ENCODE data around the gene MRPL2.
"Not testable (repeated sequence)": the region's sequence is repeated elsewhere in the genome, so short reads cannot be mapped to it uniquely, and the experiment has no call there.

Gene MRPL2

DNA sequence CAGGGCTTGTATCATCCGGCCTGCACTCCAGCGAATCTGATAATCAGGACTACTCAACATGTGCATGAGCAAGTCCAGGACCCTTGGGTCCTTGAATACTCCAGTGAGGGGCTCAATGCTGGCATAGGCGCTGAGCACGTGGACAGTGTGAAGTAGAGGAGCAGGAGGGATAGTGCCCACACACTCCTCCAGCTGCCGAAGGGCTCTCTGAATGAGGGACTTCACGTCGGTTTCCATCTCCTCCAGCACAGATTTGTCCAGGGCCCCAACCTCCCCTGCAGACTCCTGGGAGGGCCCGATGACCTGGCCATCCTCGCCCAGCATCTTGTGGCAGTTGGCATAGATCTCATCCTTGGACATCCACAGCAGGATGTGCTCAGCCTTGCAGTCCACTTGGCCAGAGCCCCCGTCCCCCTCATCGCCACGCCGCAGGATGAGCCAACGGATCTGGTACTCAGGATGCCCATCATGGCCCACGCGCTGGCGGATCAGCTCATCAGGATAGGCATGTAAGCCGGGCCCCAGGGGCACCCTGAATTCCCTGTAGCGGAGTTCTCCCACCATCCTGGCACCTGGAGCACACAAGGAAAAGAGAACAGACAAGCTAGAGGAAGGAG lies 6.9 kb downstream of the MRPL2 start:
- no peak for DNase-seq

DNA sequence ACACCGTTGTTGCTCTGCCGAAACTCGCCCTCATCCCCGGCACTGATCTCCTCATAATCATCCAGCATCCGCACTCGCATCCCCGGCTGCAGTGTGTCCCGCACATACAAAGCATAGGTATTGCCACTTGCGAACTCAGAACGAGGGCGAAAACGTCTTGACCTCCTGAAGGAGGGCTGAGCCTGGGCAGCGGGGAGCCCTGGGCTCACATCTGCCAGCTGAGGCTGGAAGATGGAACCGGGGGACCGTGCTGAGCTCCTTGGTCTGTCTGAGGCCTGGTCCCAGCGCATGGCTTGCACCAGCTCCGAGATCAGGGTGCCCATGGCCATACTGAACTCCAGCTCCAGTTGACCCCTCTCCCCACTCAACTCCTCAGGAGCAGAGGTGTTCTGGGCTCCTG lies 8.3 kb downstream of the MRPL2 start:
- no peak for DNase-seq

DNA sequence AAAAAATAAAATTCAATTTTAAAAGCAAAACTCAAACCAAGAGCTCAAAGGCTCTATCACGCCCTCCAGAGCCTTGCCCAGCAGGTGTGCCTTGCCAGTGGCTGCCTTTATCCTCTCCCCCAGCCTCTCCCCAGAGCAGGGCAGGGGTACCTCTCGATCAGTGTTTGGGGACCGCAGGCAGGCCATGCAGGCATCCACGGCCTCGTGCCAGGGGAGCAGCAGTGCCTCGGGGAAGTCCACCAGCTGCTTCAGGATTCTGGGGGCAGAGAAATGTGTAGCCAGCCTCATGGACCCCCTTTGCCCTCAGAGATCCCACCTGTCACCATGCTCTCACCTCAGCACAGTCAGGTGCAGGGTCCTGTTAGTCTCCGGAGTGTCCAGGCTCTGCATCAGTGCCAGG lies 11.2 kb downstream of the MRPL2 start:
- DNase-seq = no peak

DNA sequence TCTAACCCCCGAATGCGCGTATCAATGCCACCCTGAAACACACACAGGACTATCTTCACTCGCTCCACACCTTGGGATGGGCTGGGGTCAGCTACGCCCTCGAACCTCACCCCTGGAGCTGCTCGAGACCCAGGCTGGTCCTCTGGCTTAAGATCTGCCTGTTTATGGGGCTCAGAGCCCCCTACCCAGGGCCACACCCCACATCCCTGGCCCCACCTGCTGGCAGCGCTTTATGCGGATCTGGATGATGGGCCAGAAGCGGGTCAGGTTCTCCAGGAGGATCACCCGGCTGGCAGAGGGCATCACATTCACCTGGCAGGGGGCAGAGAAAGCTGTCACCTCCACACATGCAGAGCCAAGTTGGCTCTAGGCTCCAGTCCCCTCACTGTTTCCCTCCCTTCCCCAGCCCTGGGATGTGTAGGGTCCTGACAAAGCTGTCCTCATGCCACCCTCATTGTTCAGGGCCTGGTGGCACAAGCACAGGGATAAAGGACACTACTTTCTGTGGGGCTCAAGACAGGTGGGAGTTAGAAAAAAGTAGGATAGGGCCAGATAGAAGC lies 13.8 kb downstream of the MRPL2 start:
- DNase-seq = no peak

DNA sequence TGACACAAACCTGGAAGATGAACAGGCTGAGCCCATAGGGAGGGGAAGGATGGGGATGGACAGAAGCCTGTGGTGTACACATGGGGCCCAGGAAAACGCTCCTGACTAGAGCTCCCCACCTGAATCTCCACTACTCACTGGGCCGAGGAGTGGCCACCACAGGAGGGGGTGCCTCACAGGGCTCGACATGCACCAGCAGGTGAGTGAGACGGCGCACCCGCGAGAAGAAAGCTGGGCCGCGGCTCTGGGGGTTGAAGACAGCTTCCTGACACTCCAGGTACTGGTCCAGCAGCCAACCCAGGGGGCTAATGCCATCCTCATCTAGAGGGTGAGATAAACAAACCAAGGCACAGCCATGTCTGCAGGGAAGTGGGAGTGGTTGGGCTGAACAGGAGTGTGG lies 15.9 kb downstream of the MRPL2 start:
- no peak for DNase-seq

DNA sequence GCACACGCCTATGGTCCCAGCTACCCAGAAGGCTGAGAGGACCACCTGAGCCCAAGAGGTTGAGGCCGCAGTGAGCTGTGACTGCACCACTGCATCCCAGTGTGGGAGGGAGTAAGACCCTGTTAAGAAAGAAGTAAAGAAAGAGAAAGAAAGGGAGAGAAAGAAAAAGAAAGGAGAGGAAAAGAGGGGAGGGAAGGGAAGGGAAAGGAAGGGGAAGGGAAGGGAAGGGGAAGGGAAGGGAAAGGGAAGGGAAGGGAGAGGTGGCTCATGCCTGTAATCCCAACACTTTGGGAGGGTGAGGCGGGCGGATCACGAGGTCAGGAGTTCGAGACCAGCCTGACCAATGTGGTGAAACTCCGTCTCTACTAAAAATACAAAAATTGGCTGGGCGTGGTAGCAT lies 17.8 kb downstream of the MRPL2 start:
- not testable (repeated sequence) for DNase-seq

DNA sequence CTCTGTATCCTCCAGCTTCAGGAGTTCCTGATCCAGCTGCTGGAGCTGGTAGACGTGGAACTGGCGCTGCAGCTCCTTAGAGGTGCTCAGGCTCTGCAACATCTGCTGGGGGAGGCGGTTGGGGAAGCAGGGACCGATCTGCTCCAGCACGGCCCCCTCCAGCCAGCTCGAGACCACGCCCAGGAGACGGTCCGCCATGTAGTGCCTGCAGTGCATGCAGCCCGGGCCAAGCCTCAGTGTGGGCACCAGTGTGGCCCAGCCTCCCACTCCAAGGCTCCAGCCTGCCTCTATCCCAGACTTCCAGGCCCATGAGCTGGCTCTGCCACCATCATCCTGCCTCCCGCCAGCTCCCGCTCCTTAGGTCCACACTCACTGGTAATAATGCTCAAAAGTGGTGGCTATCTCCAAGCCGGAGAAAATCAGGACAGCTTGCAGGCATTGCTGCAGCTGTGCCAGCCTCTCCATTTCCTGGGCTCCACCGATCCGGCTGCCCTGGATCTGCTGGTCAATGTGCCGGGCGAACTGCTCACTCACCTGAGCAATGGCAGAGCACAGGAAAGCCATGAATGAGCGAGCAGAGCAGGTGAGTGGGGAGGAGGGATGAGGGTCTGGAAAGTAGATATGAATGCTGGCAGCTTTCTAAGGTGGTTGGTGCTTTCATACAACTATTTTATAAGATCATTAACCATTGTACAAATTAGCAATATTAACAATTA lies 18.5 kb downstream of the MRPL2 start:
- no peak for DNase-seq

DNA sequence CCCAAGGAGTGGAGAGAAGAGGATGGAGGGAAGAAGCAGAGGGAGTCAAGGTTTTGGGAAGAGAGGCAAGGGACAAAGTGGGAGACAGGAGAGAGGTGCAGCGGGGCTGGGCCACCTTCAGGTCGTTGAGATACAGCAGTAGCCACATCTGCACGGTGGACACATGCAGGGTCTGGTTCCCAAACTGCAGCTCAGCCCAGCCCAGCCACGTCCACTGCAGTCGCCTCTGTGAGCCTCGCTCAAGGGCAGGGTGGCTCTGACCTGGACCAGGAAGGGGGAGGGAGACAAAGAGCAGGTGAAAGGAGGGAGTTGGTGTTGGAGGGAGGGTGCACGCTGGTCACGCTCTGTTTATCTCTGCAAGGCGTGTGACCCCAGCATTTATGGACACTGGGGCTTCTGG lies 20.5 kb downstream of the MRPL2 start:
- DNase-seq = no peak

DNA sequence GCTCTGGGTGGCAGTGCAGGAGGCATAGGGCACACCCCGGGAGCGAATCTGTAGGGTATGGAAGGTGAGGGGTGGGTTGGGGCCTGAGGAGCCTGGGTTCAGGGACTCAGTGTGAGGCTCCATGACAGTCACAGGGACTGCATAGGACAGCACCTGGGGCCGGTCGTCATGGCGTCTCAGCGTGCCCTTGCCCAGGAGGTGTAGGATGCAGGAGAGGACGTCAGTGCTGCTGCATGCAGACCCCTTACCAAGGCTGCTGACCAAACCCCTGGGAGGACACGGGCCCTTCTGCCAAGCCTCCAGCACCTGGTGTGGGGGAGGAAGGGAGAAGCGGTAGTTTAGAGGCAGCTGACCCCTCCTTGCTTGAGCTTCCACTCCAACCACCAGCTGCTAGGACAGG lies 21.5 kb downstream of the MRPL2 start:
- no peak for DNase-seq

DNA sequence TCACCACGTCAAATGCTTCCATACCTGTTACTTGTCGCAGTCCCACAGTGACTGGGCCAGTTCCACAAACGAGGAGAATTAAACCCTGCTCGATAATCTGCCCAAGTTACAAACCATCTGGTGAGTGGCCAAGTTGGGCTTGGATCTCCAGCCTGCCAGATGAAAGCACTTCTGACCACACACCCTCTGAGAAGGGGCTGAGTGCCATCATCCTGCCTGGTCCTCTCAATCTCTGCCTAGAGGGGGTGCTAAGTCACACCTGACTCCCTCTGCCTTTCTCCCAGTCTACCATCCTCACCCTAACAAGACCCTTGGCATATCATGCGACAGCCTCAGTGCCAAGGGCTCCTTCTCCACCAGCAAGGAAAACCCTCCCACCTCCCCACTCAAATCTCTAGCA lies 22.0 kb downstream of the MRPL2 start:
- no peak for DNase-seq

DNA sequence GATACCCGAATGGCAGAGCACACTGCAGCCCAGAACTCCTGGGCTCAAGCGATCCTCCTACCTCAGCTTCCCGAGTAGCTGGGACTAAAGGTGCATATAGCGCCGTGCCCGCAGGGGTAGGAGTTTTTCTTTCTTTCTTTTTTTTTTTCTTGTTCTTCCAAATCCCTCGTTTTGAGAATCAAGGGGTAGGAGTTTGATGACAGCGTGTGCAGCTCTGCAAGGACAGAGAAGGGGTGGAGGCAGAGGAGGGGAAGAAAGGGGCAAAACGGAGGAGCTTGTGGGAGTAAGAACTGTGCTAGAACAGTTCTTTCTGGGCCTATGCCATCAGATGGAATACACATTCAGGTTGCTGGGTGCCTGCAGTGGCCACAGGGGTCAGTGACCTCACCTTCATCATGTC lies 22.5 kb downstream of the MRPL2 start:
- no peak for DNase-seq

DNA sequence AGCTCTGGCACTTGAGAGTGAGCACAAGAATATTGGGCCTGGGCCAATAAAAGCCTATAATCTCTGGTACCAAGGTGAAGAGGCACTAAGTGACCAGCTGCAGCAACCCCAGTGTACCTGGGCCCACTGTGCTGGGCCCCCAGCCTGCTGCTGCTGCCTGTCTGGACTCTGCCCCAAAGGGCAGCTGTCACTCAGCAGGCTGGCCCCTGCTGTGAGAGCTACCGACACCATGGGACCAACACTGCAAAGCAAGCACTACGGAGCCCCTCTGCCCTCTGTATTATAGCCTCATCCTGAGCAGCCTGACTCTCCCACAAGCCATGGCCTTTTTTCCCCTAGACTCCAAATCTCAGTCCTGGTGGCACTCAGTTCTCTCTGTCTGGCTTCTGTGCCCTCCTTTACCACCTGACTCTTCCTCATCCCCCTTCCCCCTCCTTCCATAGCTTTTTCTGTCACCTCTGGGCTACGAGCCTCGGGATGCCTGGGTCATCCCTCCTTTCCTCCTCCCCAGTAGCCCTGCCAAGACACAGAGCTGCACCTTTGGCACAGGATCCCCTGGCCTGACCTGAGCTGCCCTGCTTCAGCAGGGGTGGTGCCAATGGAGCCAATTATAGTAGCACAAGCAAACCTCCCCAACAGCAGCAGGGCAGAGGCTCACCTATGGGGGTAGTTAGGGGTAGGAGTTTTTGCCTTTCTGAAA lies 23.6 kb downstream of the MRPL2 start:
- DNase-seq = no peak

DNA sequence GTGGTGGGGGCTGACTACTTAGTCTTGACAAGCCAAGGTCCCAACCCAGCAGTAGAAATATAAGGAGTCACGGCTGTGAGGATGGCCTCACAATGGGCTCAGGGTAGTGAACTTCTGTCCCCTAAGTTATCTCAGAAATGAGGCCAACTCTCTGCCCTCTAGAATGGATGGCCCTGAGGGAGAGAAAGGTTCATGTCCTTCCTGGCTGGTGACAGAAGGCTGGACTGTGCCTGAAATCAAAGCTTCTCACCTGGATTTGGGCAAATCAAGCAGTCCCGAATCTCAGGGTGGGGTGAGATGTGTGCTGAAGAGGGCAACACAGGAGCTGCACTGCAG lies 25.1 kb downstream of the MRPL2 start:
- no peak for DNase-seq

DNA sequence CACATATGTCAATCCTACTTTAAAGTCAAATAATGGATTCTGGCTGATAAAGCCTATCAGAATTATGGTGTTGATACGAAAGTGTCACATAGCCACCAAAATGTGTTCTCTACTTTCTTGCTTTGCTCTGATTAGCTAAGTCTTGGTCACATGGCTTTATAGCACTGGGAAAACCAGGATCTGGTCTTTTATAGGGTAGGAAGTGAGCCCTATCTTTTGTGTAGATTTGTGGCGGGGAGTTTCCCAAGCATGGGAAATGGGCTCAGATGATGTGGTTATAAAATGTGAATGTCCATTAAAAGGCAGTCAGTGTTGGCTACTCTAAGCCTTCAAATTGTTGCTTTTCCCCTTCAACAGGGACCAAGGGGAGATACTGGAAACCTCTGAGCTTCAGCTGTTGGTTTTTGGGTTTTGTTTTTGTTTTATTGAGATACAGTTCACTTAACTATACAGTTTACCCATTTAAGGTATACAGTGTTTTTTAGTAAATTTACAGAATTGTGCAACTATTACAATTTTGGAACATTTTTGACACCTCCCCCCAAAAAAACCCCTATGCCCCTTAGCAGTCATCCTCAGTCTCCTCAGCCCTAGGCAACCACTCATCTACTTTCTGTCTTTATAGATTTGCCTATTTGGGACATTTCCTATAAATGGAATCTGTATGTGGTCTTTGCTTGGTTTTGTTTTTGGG lies 25.6 kb downstream of the MRPL2 start:
- DNase-seq = no peak

DNA sequence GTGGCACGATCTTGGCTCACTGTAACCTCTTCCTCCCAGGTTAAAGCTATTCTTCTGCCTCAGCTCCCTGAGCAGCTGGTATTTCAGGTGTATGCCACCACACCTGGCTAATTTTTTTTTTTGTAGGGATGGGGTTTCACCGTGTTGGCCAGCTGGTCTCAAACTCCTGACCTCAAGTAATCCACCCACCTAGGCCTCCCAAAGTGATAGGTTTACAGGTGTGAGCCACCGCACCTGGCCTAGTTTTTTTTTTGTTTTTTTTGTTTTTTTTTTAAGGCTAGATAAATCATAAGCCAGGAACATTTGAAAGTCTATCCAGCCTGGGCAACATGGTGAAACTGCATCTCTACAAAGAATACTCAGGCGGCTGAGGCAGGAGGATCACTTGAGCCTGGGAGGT lies 26.9 kb downstream of the MRPL2 start:
- no peak for DNase-seq

DNA sequence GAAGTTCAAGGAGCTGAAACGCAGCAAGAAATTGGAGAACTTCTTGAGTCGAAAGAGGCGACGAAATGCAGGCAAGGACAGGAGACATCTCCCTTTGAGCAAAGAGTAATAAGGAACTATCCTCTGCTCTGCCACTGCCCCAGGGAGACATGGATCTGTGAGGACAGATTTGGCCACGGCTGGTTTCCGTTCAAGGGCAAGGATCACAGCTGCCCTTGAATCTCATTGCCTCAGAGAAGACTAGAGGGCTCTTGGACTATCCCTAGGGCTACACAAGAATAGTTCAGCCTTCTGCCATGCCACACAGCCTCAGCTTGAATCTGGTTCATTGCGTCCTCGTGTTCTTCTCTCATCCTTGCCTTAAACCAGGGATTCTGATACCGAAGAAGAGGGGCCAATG lies 30.1 kb downstream of the MRPL2 start:
- no peak for DNase-seq

DNA sequence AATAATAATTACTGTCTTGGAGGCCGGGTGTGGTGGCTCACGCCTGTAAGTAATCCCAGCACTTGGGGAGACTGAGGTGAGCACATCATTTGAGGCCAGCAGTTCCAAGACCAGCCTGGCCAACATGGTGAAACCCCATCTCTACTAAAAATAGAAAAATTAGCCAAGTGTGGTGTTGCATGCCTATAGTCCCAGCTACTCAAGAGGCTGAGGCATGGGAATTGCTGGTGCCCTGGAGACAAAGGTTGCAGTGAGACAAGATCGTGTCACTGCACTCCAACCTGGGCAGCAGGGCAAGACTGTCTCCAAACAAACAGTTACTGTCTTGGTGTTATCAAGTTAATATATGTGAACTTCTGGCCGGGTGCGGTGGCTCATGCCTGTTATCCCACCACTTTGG lies 32.9 kb downstream of the MRPL2 start:
- DNase-seq = no peak

DNA sequence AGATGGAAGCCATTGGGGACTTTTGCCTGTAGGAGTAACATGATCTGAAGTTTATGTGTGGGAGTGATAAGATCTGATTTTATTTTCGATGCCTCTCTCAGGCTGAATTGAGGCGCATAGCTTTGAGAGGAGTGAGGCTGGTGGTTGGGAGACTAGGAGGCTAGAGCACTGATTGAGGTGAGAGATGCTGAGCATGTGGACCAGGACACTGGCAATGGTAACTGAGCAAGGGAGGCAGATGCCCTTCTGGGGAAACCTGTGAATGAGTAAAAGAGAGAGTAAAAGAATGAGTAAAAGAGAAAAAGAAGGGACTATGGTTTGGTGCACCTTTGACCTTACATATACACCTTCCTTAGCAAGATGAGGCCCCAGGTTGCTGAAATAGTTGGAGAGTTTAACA lies 34.8 kb downstream of the MRPL2 start:
- DNase-seq = no peak

DNA sequence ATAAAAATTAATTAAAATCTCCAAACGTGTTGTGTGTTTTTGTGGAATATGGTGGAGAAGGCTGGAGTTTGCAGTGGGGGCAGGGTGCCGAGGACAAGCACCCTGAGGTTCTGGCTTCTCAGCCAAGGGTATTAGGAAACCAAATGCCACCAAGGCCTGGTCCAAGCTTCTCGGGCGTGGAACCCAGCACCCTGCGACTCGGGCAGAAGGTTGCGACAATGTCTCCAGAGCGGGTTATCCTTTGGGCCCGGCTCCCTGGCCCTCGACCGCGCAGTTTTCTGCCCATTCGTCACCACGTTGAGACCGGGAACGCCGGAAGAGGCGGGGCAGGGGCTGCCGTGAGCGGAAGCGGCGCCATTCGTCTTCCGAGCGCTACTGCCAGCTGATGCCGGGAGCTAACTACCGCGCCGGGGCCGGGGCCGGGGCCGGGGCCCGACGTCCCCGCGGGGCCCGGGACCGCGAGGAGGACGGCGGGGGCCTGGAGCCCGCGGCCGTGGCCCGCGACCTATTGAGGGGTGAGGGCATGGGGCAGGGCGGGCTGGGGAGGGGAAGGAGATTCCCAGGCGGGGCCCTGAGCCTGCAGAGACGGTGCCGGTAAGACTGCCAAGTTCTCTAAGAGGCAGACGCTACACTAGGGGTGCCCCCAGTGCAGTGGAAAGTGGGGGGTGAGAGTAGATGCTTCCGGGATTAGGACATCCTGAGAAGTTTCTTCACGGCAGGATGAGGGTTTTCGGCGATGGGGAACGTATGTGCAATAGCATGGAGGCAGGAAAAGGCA lies 37.8 kb downstream of the MRPL2 start, which contains the start of gene RRP36:
Gene RRP36 (plus strand): TSS at position 354 of the 778 bp plus-strand sequence. CDS start 32 bp downstream, at position 386.
- peak; percentile 71 to 75 for DNase-seq

DNA sequence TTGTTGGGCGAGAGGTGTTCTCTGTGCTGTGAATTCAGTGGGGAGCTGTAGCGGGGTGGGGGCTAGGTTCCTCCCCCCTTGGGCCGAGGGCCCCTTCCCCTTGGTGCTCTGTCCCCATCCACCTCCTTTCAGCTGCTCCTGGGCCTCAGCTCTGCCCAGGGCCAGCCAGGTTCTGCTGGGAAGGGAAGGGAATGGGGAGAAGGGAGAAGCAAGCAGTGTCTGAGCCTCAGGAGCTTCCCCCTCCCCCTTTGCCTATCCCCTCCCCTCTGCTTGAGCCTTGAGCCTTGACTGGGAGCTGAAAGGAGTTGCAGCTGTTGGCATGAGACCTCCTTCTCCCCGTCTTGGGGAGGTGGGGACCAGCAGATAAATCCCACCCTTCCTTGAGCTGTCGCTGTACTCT lies 38.4 kb downstream of the MRPL2 start:
- DNase-seq = no peak

DNA sequence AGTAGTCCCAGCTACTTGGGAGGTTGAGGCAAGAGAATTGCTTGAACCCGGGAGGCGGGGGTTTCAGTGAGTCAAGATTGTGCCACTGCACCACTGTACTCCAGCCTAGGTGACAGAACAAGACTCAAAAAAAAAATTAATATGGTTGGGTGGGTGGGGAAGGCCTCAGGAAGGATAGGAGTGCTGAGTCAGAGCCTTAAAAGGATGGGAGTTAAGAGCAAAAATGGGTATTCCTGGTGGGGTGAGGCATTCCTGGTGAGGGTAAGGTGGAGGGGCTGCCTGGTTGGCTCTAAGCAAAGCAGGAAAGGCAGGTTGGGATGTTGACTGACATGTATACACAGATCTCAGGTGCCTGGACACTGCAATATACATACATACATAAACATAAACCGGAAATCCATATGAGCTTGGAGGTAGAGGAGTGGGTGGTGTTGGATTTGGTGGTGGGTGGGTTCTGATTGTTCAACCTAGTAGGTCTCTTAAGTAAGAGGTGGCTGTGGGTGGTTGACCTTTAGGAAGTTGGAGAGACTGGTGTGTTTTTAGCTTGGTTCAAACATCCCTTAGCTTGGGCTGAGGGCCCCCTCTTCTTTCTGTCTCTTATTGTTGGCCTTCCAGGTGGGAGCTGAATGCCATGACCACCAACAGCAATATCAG lies 39.1 kb downstream of the MRPL2 start:
- DNase-seq = no peak

DNA sequence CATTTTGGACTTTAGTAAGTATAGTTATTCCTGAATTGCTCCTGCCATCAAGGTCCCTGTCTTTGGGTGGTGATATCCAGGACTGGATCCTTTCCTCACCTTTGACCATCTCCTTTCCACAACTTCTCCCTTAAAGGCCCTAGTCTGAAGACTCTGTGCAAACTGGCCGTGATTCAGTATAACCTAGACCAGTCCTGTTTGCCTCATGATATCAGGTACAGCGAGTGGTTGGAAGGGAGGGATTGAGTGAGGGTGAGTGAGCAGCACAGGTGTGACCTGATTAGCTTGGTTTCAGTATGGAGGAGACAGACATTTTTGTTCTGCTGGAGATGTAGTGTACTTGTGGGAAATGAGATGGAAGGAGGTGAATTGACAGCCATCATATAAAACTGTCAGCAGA lies 40.1 kb downstream of the MRPL2 start:
- no peak for DNase-seq

All from stimulated activated CD4-positive, alpha-beta T cell treated with anti-CD3 and anti-CD28 coated beads, Interleukin-4, amount 100 ng/mL, for 4 hours (primary cell).